ENCODE data around the gene BRD9. TPM values are rescaled to one million over a fixed set of nuclear protein-coding genes. Genes with fewer than 3 reads are reported as not detected.
A peak's percentile ranks its signal among the peaks of the same experiment; 100 is the strongest.
"Not testable (repeated sequence)": the region's sequence is repeated elsewhere in the genome, so short reads cannot be mapped to it uniquely, and the experiment has no call there.

Gene BRD9
- total RNA-seq, 1 donor from 2014 or later = 36.5 TPM

GRCh38 chr5:922436-923280, 30.1 kb upstream of the BRD9 start:
- no peak for DNase-seq

- no peak for DNase-seq
Measured at GRCh38 chr5:921456-922435, 29.1 kb upstream of the BRD9 start.

- no peak for DNase-seq
Measured at GRCh38 chr5:920321-920720, 27.7 kb upstream of the BRD9 start.

GRCh38 chr5:919356-920000, 26.9 kb upstream of the BRD9 start:
- no peak for DNase-seq

GRCh38 chr5:918717-919116, 26.1 kb upstream of the BRD9 start:
- DNase-seq = not testable (repeated sequence)

GRCh38 chr5:916441-917293, 24.1 kb upstream of the BRD9 start:
- no peak for DNase-seq

GRCh38 chr5:915946-916345, 23.3 kb upstream of the BRD9 start:
- DNase-seq = no peak

- DNase-seq = not testable (repeated sequence)
Measured at GRCh38 chr5:915346-915745, 22.7 kb upstream of the BRD9 start.

- DNase-seq = no peak
Measured at GRCh38 chr5:914612-915011, 22.0 kb upstream of the BRD9 start.

GRCh38 chr5:914174-914573, 21.6 kb upstream of the BRD9 start:
- no peak for DNase-seq

GRCh38 chr5:912280-913091, 19.9 kb upstream of the BRD9 start:
- DNase-seq = peak; percentile 66

- DNase-seq = no peak
Measured at GRCh38 chr5:911601-912000, 19.0 kb upstream of the BRD9 start.

GRCh38 chr5:910769-911160, 18.2 kb upstream of the BRD9 start:
- no peak for DNase-seq

- no peak for DNase-seq
Measured at GRCh38 chr5:909994-910768, 17.6 kb upstream of the BRD9 start.

GRCh38 chr5:909086-909485, 16.5 kb upstream of the BRD9 start:
- DNase-seq = no peak

- DNase-seq = no peak
Measured at GRCh38 chr5:908172-908571, 15.6 kb upstream of the BRD9 start.

- no peak for DNase-seq
Measured at GRCh38 chr5:907366-907910, 14.8 kb upstream of the BRD9 start.

GRCh38 chr5:905139-905642, 12.6 kb upstream of the BRD9 start:
- no peak for DNase-seq

- no peak for DNase-seq
Measured at GRCh38 chr5:903756-904096, 11.1 kb upstream of the BRD9 start.
